B cell (primary cell): ENCODE results near the gene DDI2. TPM values are rescaled to one million over a fixed set of nuclear protein-coding genes. Genes with fewer than 3 reads are reported as not detected.
"Not testable (repeated sequence)": the region's sequence is repeated elsewhere in the genome, so short reads cannot be mapped to it uniquely, and the experiment has no call there.

Experiments used
- ATAC-seq: fragments of 200-7000 bp; cut with Tn5 transposase; one replicate; pipeline ENCODE4 v1.10.0; 2021; ENCODE audit warnings: low read depth, mild to moderate bottlenecking, moderate number of reproducible peaks, moderate library complexity
- CTCF ChIA-PET: fragments of 350-600 bp; sonication (Branson Sonifier 250); formaldehyde crosslinking; loops from one replicate; lab custom pipeline; 2021; ENCODE audit warnings: antibody characterized with exemption, inconsistent platforms; lab: Charles Lee
- POLR2A ChIA-PET: fragments of 350-600 bp; sonication (Branson Sonifier 250); formaldehyde crosslinking; loops from one replicate; lab custom pipeline; 2021; ENCODE audit warnings: antibody characterized with exemption; lab: Charles Lee
- DNase-seq: peaks from one replicate; pipeline ENCODE4 v3.0.0; 2013
- H2AFZ ChIP-seq: 2 replicates; pipeline ENCODE4 v1.6.1; 2012; ENCODE audit warnings: mild to moderate bottlenecking, low read depth, low read length; ENCODE audit not compliant: insufficient read depth, poor library complexity, severe bottlenecking
- H3K27ac ChIP-seq, 2 donors: 1 replicate in 1 of 2; 2 replicates in 1 of 2; pipeline ENCODE4 v1.5.1; 2012 to 2013; ENCODE audit warnings: low read length in 2 of 2, mild to moderate bottlenecking in 2 of 2, moderate library complexity in 1 of 2
- H3K27me3 ChIP-seq, 4 experiments: fragments of 200-600 bp in 1 of 4; sonication (generic) in 1 of 4; replicated peaks in 1 of 4; 1 replicate in 2 of 4; 2 replicates in 2 of 4; pipeline versions ENCODE4 v1.6.1 to v1.7.0; 2013 to 2016; ENCODE audit warnings: low read length in 3 of 4, mild to moderate bottlenecking in 2 of 4, mixed read lengths in 1 of 4, moderate library complexity in 1 of 4; ENCODE audit not compliant: insufficient read depth in 4 of 4, control insufficient read depth in 3 of 4; ENCODE audit errors: control extremely low read depth in 1 of 4
- H3K36me3 ChIP-seq, 2 experiments: replicated peaks in 1 of 2; 1 replicate in 1 of 2; 2 replicates in 1 of 2; pipeline versions ENCODE4 v1.6.1 to v1.7.1; 2013; ENCODE audit warnings: low read length in 1 of 2; ENCODE audit not compliant: insufficient read depth in 2 of 2, control insufficient read depth in 1 of 2; ENCODE audit errors: control extremely low read depth in 1 of 2, extremely low read depth in 1 of 2
- H3K4me1 ChIP-seq, 2 donors: fragments of 200-600 bp in 1 of 2; sonication (generic) in 1 of 2; 1 replicate in 1 of 2; 2 replicates in 1 of 2; pipeline versions ENCODE4 v1.5.1 to v1.6.1; 2013 to 2017; ENCODE audit warnings: low read length in 2 of 2; ENCODE audit not compliant: control insufficient read depth in 2 of 2, insufficient read depth in 2 of 2
- H3K4me2 ChIP-seq: replicated peaks from 2 replicates; pipeline ENCODE3; 2012; ENCODE audit warnings: mild to moderate bottlenecking, low read depth, low read length; ENCODE audit not compliant: poor library complexity, severe bottlenecking
- H3K4me3 ChIP-seq, 5 experiments: fragments of 200-600 bp in 1 of 5; sonication (generic) in 1 of 5; 1 replicate in 3 of 5; 2 replicates in 2 of 5; pipeline versions ENCODE4 v1.5.1 to v1.7.0; 2011 to 2016; ENCODE audit warnings: low read length in 4 of 5, mild to moderate bottlenecking in 4 of 5, low read depth in 2 of 5, control low read depth in 1 of 5, moderate library complexity in 1 of 5; ENCODE audit not compliant: insufficient read depth in 1 of 5; ENCODE audit errors: control extremely low read depth in 1 of 5, extremely low read depth in 1 of 5
- H3K79me2 ChIP-seq: fragments of 200-600 bp; sonication (generic); one replicate; pipeline ENCODE4 v1.6.0; 2016; ENCODE audit warnings: low read length; ENCODE audit not compliant: control insufficient read depth, insufficient read depth
- H3K9ac ChIP-seq: fragments of 200-600 bp; sonication (generic); 2 replicates; pipeline ENCODE4 v1.6.1; 2017; ENCODE audit warnings: mild to moderate bottlenecking, low read length, moderate library complexity
- H3K9me3 ChIP-seq, 3 donors: one replicate each; pipeline versions ENCODE4 v1.6.1 to v1.7.1; 2013; ENCODE audit warnings: low read length in 2 of 3; ENCODE audit not compliant: control insufficient read depth in 2 of 3, insufficient read depth in 1 of 3; ENCODE audit errors: control extremely low read depth in 1 of 3
- H4K20me1 ChIP-seq: 2 replicates; pipeline ENCODE4 v1.6.0; 2012; ENCODE audit warnings: mild to moderate bottlenecking, low read length; ENCODE audit not compliant: insufficient read depth, control insufficient read depth, poor library complexity, severe bottlenecking
- H3K27ac Mint-ChIP-seq: one replicate; pipeline ENCODE4 v1.8.0; 2021; ENCODE audit warnings: mixed read lengths
- H3K27me3 Mint-ChIP-seq: one replicate; pipeline ENCODE4 v1.8.0; 2021; ENCODE audit warnings: mixed read lengths
- H3K4me1 Mint-ChIP-seq: one replicate; pipeline ENCODE4 v1.8.0; 2021; ENCODE audit warnings: mixed read lengths
- H3K4me3 Mint-ChIP-seq: one replicate; pipeline ENCODE4 v1.8.0; 2021; ENCODE audit warnings: mixed read lengths
- H3K9me3 Mint-ChIP-seq: one replicate; pipeline ENCODE4 v1.8.0; 2022; ENCODE audit warnings: mixed read lengths; ENCODE audit not compliant: insufficient read depth
- CTCF ChIP-seq: fragments of 200-600 bp; IDR thresholded peaks from one replicate; pipeline ENCODE4 v1.8.0; 2022; ENCODE audit warnings: antibody characterized with exemption, mild to moderate bottlenecking
- EZH2 ChIP-seq: IDR thresholded peaks from 2 replicates; pipeline ENCODE4 v1.6.1; 2012; ENCODE audit warnings: borderline replicate concordance, low read depth, mild to moderate bottlenecking, moderate library complexity, low read length; ENCODE audit not compliant: insufficient read depth, poor library complexity, severe bottlenecking
- WGBS: methylation state at CpG from one replicate; pipeline ENCODE4 v1.1.5; 2013; ENCODE audit warnings: missing lambda C conversion rate; ENCODE audit not compliant: insufficient coverage; 5-methylcytosine and 5-hydroxymethylcytosine counted together
- intact Hi-C: fragments of 100-400 bp; cut with micrococcal nuclease; formaldehyde crosslinking; loops from one replicate; pipeline ENCODE4 v1.10.0; 2022
- polyA plus RNA-seq: library from polyadenylated mRNA; depleted of rRNA; stranded (reverse); fragments of >200 nt; gene quantifications from 2 replicates; pipeline ENCODE4 v1.2.3, GENCODE V29; 2012
- total RNA-seq, 2 donors: library from RNA; stranded (reverse); fragments of 120-200 nt in 1 of 2; gene quantifications; 1 replicate in 1 of 2; 2 replicates in 1 of 2; pipeline versions ENCODE4 v1.2.3 to v1.2.4, GENCODE V29; 2013 to 2022

DDI2 gene
- total and polyA plus RNA-seq, 2 donors (not counting 1 experiment from before 2014, with no cell fraction given): 8.5 to 61.0 TPM

- Histone ChIP-seq H2AFZ (peak overlapping the region; percentile 96), H3K9ac (peak overlapping the region; percentile 85), H3K4me2 (peak overlapping the region; percentile 91), H3K4me1 (peaks cover 5 to 11% of the 10 kb centered on the region in 2 donors), H4K20me1 (no peaks in the 10 kb centered on the region), H3K79me2 (no peaks in the 10 kb centered on the region), H3K27ac (peak overlapping the region; percentile 34 to 80), H3K36me3 (no peaks in the 10 kb centered on the region), H3K4me3 (peak overlapping the region; percentile 59 to 95 (median 72)), H3K9me3 (no peaks in the 10 kb centered on the region), H3K27me3 (no peaks in the 10 kb centered on the region)
- peak; percentile 96 for DNase-seq
- Mint-ChIP-seq H3K27ac (peak overlapping the region; percentile 79), H3K4me1 (peaks cover 11% of the 10 kb centered on the region), H3K9me3 (no peaks in the 10 kb centered on the region), H3K27me3 (no peaks in the 10 kb centered on the region), H3K4me3 (peak overlapping the region; percentile 86)
- TF ChIP-seq CTCF (no peak), EZH2 (no peak)
- CTCF ChIA-PET: interaction anchor here (0.9 to 2.6 kb wide), 4 partner anchors 13 to 137 kb away, joined by 3 to 8 read pairs (median 6); no protein-coding TSS in a partner anchor
- ATAC-seq: peak; percentile 97
- intact Hi-C loops: loop anchor here (1.0 to 2.0 kb wide), 5 partner anchors 14 to 137 kb away; partner anchors contain the start of genes AGMAT, DDI2 and DNAJC16
- 3% methylated on average over 56 of the region's 56 CpGs for WGBS
- POLR2A ChIA-PET: interaction anchor here (0.6 to 2.2 kb wide), 10 partner anchors 13 to 231 kb away, joined by 3 to 16 read pairs (median 5); partner anchors contain the start of gene DNAJC16
Observed at GRCh38 chr1:15603050-15603965, 13.9 kb upstream of the DDI2 start.

DNA sequence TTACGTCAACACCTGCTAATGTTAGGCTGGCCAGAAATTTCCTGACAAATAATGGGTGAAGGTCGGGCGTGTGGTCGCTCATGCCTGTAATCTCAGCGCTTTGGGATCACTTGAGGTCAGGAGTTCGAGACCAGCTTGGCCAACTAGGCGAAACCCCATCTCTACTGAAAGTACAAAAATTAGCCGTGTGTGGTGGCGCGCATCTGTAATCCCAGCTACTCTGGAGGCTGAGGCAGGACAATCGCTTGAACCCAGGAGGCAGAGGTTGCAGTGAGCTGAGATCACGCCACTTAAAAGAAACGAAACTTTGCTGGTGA is 13.3 kb upstream of the DDI2 start:
- WGBS: 71% methylated on average over 12 of the region's 13 CpGs
- Mint-ChIP-seq H3K27ac (peak overlapping the region; percentile 79), H3K4me1 (peaks cover 11% of the 10 kb centered on the region), H3K4me3 (peak overlapping the region; percentile 86)
- Histone ChIP-seq H3K27ac (peak overlapping the region; percentile 13 to 80), H3K4me3 (peak overlapping the region; percentile 59 to 95 (median 72)), H2AFZ (peak overlapping the region; percentile 96), H3K9ac (peak overlapping the region; percentile 85), H3K4me2 (peak overlapping the region; percentile 91), H3K4me1 (peaks cover 5 to 11% of the 10 kb centered on the region in 2 donors)
- H4K20me1 ChIP-seq, H3K27me3 Mint-ChIP-seq, ATAC-seq, H3K36me3 ChIP-seq, H3K27me3 ChIP-seq, DNase-seq, H3K9me3 ChIP-seq, H3K79me2 ChIP-seq, H3K9me3 Mint-ChIP-seq: not testable (repeated sequence)
- intact Hi-C loops: loop anchor here (1.0 to 2.0 kb wide), 5 partner anchors 13 to 137 kb away; partner anchors contain the start of genes AGMAT, DDI2 and DNAJC16
- ChIA-PET CTCF (interaction anchor here (1.4 to 2.6 kb wide), 3 partner anchors 12 to 137 kb away, joined by 3 to 8 read pairs (median 7); no protein-coding TSS in a partner anchor), POLR2A (interaction anchor here (0.6 to 2.2 kb wide), 8 partner anchors 12 to 231 kb away, joined by 3 to 16 read pairs (median 5); partner anchors contain the start of gene DNAJC16)

- 98% methylated on average over 18 of the region's 21 CpGs for WGBS
- peaks cover 11% of the 10 kb centered on the region for H3K4me1 Mint-ChIP-seq
- ATAC-seq, H3K27ac Mint-ChIP-seq, H3K9ac ChIP-seq, H3K36me3 ChIP-seq, intact Hi-C loops, H3K27me3 ChIP-seq, H3K9me3 ChIP-seq, H3K4me3 ChIP-seq, H3K79me2 ChIP-seq, H3K27me3 Mint-ChIP-seq, H3K27ac ChIP-seq, H2AFZ ChIP-seq, DNase-seq, H4K20me1 ChIP-seq, H3K9me3 Mint-ChIP-seq: not testable (repeated sequence)
- Histone ChIP-seq H3K4me2 (peak overlapping the region; percentile 91), H3K4me1 (peaks cover 5 to 11% of the 10 kb centered on the region in 2 donors)
- peak overlapping the region; percentile 86 for H3K4me3 Mint-ChIP-seq
- ChIA-PET POLR2A (interaction anchor here (1.1 to 2.2 kb wide), 4 partner anchors 12 to 33 kb away, joined by 3 to 16 read pairs (median 10); no protein-coding TSS in a partner anchor), CTCF (interaction anchor here (1.1 to 2.6 kb wide), 5 partner anchors 12 to 137 kb away, joined by 3 to 8 read pairs (median 3); no protein-coding TSS in a partner anchor)
Observed at GRCh38 chr1:15604400-15604799, 12.9 kb upstream of the DDI2 start.
